IMR-90 (cell line): Measurements from ENCODE around the gene KCNJ18. TPM values are rescaled to one million over a fixed set of nuclear protein-coding genes. Genes with fewer than 3 reads are reported as not detected.
"Not testable (repeated sequence)": the region's sequence is repeated elsewhere in the genome, so short reads cannot be mapped to it uniquely, and the experiment has no call there.

ENCODE experiments used
- ATAC-seq: fragments of 200-7000 bp; cut with Tn5 transposase; 2 replicates; pipeline ENCODE4 v1.9.1; 2020; ENCODE audit warnings: low read depth, mild to moderate bottlenecking, moderate library complexity
- BruUV-seq: library from RNA; stranded (reverse); fragments of 400-500 nt; replicated peaks from 2 replicates; lab custom pipeline; 2021; lab: Mats Ljungman, UMichigan
- CTCF ChIA-PET: fragments of 300-600 bp; formaldehyde crosslinking; extraction: SDS; loops from one replicate; lab custom pipeline; 2021; ENCODE audit warnings: antibody characterized with exemption; lab: Yijun Ruan, JAX
- POLR2A ChIA-PET: fragments of 300-600 bp; sonication (Branson Sonifier 250); formaldehyde crosslinking; loops from one replicate; lab custom pipeline; 2022; ENCODE audit warnings: antibody characterized with exemption; ENCODE audit not compliant: unreplicated experiment; lab: Charles Lee
- DNase-seq: peaks from one replicate; pipeline ENCODE4 v3.0.0; 2013
- H2AFZ ChIP-seq: replicated peaks from 2 replicates; pipeline ENCODE3; 2013; ENCODE audit warnings: low read length, mild to moderate bottlenecking; ENCODE audit not compliant: poor library complexity
- H2AK5ac ChIP-seq: 2 replicates; pipeline ENCODE4 v1.6.1; 2013; ENCODE audit warnings: low read depth, low read length, inconsistent platforms
- H2AK9ac ChIP-seq: replicated peaks from 2 replicates; pipeline ENCODE3; 2013; ENCODE audit warnings: mild to moderate bottlenecking, low read depth, low read length, moderate library complexity; ENCODE audit not compliant: poor library complexity
- H2BK120ac ChIP-seq: 2 replicates; pipeline ENCODE4 v1.6.1; 2013; ENCODE audit warnings: low read depth, low read length, inconsistent platforms
- H2BK15ac ChIP-seq: 3 replicates; pipeline ENCODE4 v1.6.1; 2013; ENCODE audit warnings: low read depth, low read length, inconsistent platforms
- H2BK20ac ChIP-seq: 2 replicates; pipeline ENCODE4 v1.6.1; 2013; ENCODE audit warnings: low read depth, mild to moderate bottlenecking, inconsistent platforms, low read length, moderate library complexity
- H2BK5ac ChIP-seq: 2 replicates; pipeline ENCODE4 v1.6.1; 2013; ENCODE audit warnings: mild to moderate bottlenecking, low read depth, low read length, inconsistent platforms; ENCODE audit not compliant: poor library complexity, severe bottlenecking
- H3K14ac ChIP-seq: replicated peaks from 2 replicates; pipeline ENCODE4 v1.6.1; 2013; ENCODE audit warnings: low read depth, low read length, inconsistent platforms
- H3K18ac ChIP-seq: 2 replicates; pipeline ENCODE4 v1.6.1; 2013; ENCODE audit warnings: low read depth, low read length, control low read depth
- H3K23ac ChIP-seq: 2 replicates; pipeline ENCODE4 v1.6.1; 2013; ENCODE audit warnings: low read depth, low read length, inconsistent platforms
- H3K27ac ChIP-seq: 2 replicates; pipeline ENCODE4 v1.5.1; 2013; ENCODE audit warnings: mild to moderate bottlenecking, control low read depth, low read length; ENCODE audit not compliant: insufficient read depth
- H3K27me3 ChIP-seq: 2 replicates; pipeline ENCODE4 v1.6.1; 2013; ENCODE audit warnings: low read length; ENCODE audit not compliant: control insufficient read depth, insufficient read depth
- H3K36me3 ChIP-seq: 2 replicates; pipeline ENCODE4 v1.6.1; 2013; ENCODE audit warnings: low read length, mixed read lengths; ENCODE audit not compliant: control insufficient read depth, insufficient read depth
- H3K4ac ChIP-seq: 2 replicates; pipeline ENCODE4 v1.6.1; 2013; ENCODE audit warnings: low read depth, low read length, inconsistent platforms
- H3K4me1 ChIP-seq: 2 replicates; pipeline ENCODE4 v1.6.1; 2013; ENCODE audit warnings: low read length, mixed read lengths; ENCODE audit not compliant: control insufficient read depth, insufficient read depth
- H3K4me2 ChIP-seq: 2 replicates; pipeline ENCODE4 v1.6.1; 2013; ENCODE audit warnings: low read depth, mild to moderate bottlenecking, control low read depth, low read length, moderate library complexity
- H3K4me3 ChIP-seq: 2 replicates; pipeline ENCODE4 v1.5.1; 2013; ENCODE audit warnings: low read depth, mild to moderate bottlenecking, control low read depth, low read length, moderate library complexity; ENCODE audit not compliant: insufficient read depth
- H3K56ac ChIP-seq: 2 replicates; pipeline ENCODE4 v1.6.1; 2013; ENCODE audit warnings: low read length, inconsistent platforms; ENCODE audit not compliant: insufficient read depth; ENCODE audit errors: extremely low read depth
- H3K79me1 ChIP-seq, 2 experiments: 2 replicates each; pipeline ENCODE4 v1.6.1; 2013; ENCODE audit warnings: low read length in 2 of 2, inconsistent platforms in 1 of 2, low read depth in 1 of 2
- H3K9ac ChIP-seq: 2 replicates; pipeline ENCODE4 v1.6.1; 2013; ENCODE audit warnings: low read depth, low read length, control low read depth
- H3K9me1 ChIP-seq: 2 replicates; pipeline ENCODE4 v1.6.1; 2013; ENCODE audit warnings: low read length, inconsistent platforms; ENCODE audit not compliant: insufficient read depth
- H3K9me3 ChIP-seq: 2 replicates; pipeline ENCODE4 v1.6.1; 2013; ENCODE audit warnings: low read length; ENCODE audit not compliant: control insufficient read depth, insufficient read depth
- H4K20me1 ChIP-seq: 2 replicates; pipeline ENCODE4 v1.6.1; 2013; ENCODE audit warnings: low read length, inconsistent platforms; ENCODE audit not compliant: insufficient read depth
- H4K5ac ChIP-seq: 2 replicates; pipeline ENCODE4 v1.6.1; 2013; ENCODE audit warnings: mild to moderate bottlenecking, low read depth, low read length, control low read depth
- H4K8ac ChIP-seq, 2 experiments: 2 replicates each; pipeline ENCODE4 v1.6.1; 2013; ENCODE audit warnings: low read depth in 2 of 2, low read length in 2 of 2, control low read depth in 1 of 2, inconsistent platforms in 1 of 2
- H4K91ac ChIP-seq: 2 replicates; pipeline ENCODE4 v1.6.1; 2013; ENCODE audit warnings: low read depth, low read length, inconsistent platforms; ENCODE audit not compliant: insufficient read depth
- WGBS, 2 experiments: methylation state at CpG; one replicate each; pipeline versions ENCODE4 v1.1.5 to v1.1.7; 2013; ENCODE audit warnings: missing lambda C conversion rate in 2 of 2; ENCODE audit not compliant: insufficient read length in 1 of 2; ENCODE audit errors: extremely low coverage in 2 of 2; 5-methylcytosine and 5-hydroxymethylcytosine counted together
- dilution Hi-C: fragments of 300-500 bp; cut with HindIII; formaldehyde crosslinking; loops from one replicate; pipeline ENCODE4 v1.14.3; 2018; ENCODE audit warnings: low sequenced_read_pairs; ENCODE audit not compliant: unreplicated experiment
- in situ Hi-C: fragments of 300-500 bp; cut with MboI; formaldehyde crosslinking; loops from 3 replicates; pipeline ENCODE4 v1.14.3; 2019; ENCODE audit warnings: low sequenced_read_pairs, inconsistent platforms, mixed read lengths
- intact Hi-C: fragments of 100-400 bp; cut with micrococcal nuclease; formaldehyde crosslinking; loops from 2 replicates; pipeline ENCODE4 v1.10.0; 2022
- polyA plus RNA-seq, 3 experiments: library from polyadenylated mRNA; depleted of rRNA; stranded (reverse); fragments of >200 nt; gene quantifications; 2 replicates each; pipeline ENCODE4 v1.2.3, GENCODE V29; 2012; ENCODE audit warnings: low replicate concordance in 1 of 3
- total RNA-seq: library from RNA; depleted of rRNA; stranded (reverse); fragments of >200 nt; gene quantifications from 2 replicates; pipeline ENCODE4 v1.2.3, GENCODE V29; 2012

KCNJ18 gene
- total and polyA plus RNA-seq, 2 of the 4 experiments (the other 2 are of a cell fraction): not detected

GRCh38 chr17:21698437-21699075 is 6.2 kb downstream of the KCNJ18 start:
- in situ Hi-C loops: not testable (repeated sequence)

GRCh38 chr17:21699124-21699523 is 6.8 kb downstream of the KCNJ18 start:
- WGBS, 2 experiments: no CpG with 5 or more reads among the region's 4 CpGs

More at GRCh38 chr17:21698437-21699075, 6.2 kb downstream of the KCNJ18 start:
- BruUV-seq, H3K27me3 ChIP-seq, H2AK9ac ChIP-seq, H4K5ac ChIP-seq, H2AK5ac ChIP-seq, H3K36me3 ChIP-seq, H2BK120ac ChIP-seq, H2BK15ac ChIP-seq, H2BK20ac ChIP-seq, H3K4me3 ChIP-seq, DNase-seq, H3K27ac ChIP-seq, H4K20me1 ChIP-seq, ATAC-seq, H3K14ac ChIP-seq, H3K9ac ChIP-seq, POLR2A ChIA-PET, H3K9me1 ChIP-seq, H2AFZ ChIP-seq, CTCF ChIA-PET, H3K4me1 ChIP-seq, H3K9me3 ChIP-seq, dilution Hi-C loops, H3K18ac ChIP-seq, H2BK5ac ChIP-seq, H3K56ac ChIP-seq, H3K79me1 ChIP-seq, H3K4ac ChIP-seq, H3K4me2 ChIP-seq, H3K23ac ChIP-seq, H4K91ac ChIP-seq, H4K8ac ChIP-seq, intact Hi-C loops: not testable (repeated sequence)
- WGBS, 2 experiments: no CpG with 5 or more reads among the region's 20 CpGs

More at GRCh38 chr17:21699124-21699523, 6.8 kb downstream of the KCNJ18 start:
- H3K36me3 ChIP-seq, H3K27ac ChIP-seq, H4K5ac ChIP-seq, H3K23ac ChIP-seq, H4K91ac ChIP-seq, H3K56ac ChIP-seq, H2BK120ac ChIP-seq, H2BK20ac ChIP-seq, POLR2A ChIA-PET, H3K27me3 ChIP-seq, H3K79me1 ChIP-seq, H3K9me3 ChIP-seq, dilution Hi-C loops, H3K18ac ChIP-seq, CTCF ChIA-PET, H3K4ac ChIP-seq, DNase-seq, H2AK5ac ChIP-seq, H2BK5ac ChIP-seq, H3K9ac ChIP-seq, H2AFZ ChIP-seq, H3K14ac ChIP-seq, H3K4me3 ChIP-seq, ATAC-seq, intact Hi-C loops, H4K8ac ChIP-seq, H2BK15ac ChIP-seq, H2AK9ac ChIP-seq, in situ Hi-C loops, H3K4me1 ChIP-seq, H3K4me2 ChIP-seq, H4K20me1 ChIP-seq, BruUV-seq, H3K9me1 ChIP-seq: not testable (repeated sequence)
